ENCODE results near the gene VWA5B2. TPM values are rescaled to one million over a fixed set of nuclear protein-coding genes. Genes with fewer than 3 reads are reported as not detected.

The VWA5B2 gene
- total RNA-seq, 4 donors from 2014 or later = 0.21 to 1.8 (median 0.22) TPM; not detected in 1

GRCh38 chr3:184230603-184231528 lies 1.5 kb downstream of the VWA5B2 start:
- Histone ChIP-seq H3K27ac (no peak overlapping the region), H3K27me3 (peaks cover 0 to 84% of the 10 kb centered on the region in 2 donors), H3K36me3 (no peaks in the 10 kb centered on the region), H3K4me1 (peaks cover 0 to 26% (median 12%) of the 10 kb centered on the region in 4 donors), H3K9me3 (no peaks in the 10 kb centered on the region), H3K4me3 (peak overlapping the region in 3 of 4 donors; percentile 30 to 55 (median 46))
- no peak for TF ChIP-seq POLR2A (IDR thresholded peaks at IDR 0.05)
- no peak for TF ChIP-seq EP300 (IDR thresholded peaks at IDR 0.05)
- TF ChIP-seq CTCF (IDR thresholded peaks at IDR 0.05) = no peak
- 26 to 27% methylated on average over 11 to 12 of the region's 79 CpGs for WGBS, 2 donors
- no peak for DNase-seq (ENCODE audit: low spot score in 2 of 2)

DNA sequence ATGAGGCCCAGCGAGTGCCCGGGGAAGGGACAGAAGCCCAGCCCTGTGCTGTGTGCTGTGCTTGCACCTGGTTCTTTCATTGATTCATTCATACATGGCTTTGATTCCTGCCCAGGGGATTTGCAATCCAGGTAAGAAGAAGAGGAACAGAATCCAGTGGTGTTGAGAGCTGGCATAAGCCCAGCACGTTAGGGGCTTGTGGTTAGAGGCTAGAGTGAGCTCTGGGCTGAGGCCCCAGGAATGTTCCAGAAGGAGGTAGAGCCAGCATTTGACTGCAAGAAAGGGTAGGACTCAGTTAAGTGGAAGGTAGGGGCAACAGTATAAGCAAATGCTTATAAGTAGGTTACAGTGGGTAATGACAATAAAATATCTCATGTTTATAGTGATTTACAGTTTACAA lies 2.3 kb downstream of the VWA5B2 start:
- H3K27ac ChIP-seq = no peak overlapping the region
- peaks cover 0 to 26% (median 12%) of the 10 kb centered on the region in 4 donors for H3K4me1 ChIP-seq
- no peak overlapping the region for H3K4me3 ChIP-seq
- TF ChIP-seq CTCF (IDR thresholded peaks at IDR 0.05) (no peak), POLR2A (IDR thresholded peaks at IDR 0.05) (no peak)
- H3K9me3 ChIP-seq = no peaks in the 10 kb centered on the region
- H3K27me3 ChIP-seq = peaks cover 0 to 82% of the 10 kb centered on the region in 2 donors
- WGBS, 2 donors = 33 to 62% methylated on average over 3 of the region's 3 CpGs
- H3K36me3 ChIP-seq = no peaks in the 10 kb centered on the region
- DNase-seq (ENCODE audit: low spot score in 2 of 2) = no peak

GRCh38 chr3:184233127-184233843 lies 3.9 kb downstream of the VWA5B2 start:
- peaks cover 0 to 26% (median 12%) of the 10 kb centered on the region in 4 donors for H3K4me1 ChIP-seq
- no peak for DNase-seq (ENCODE audit: low spot score in 2 of 2)
- no peak overlapping the region for H3K27ac ChIP-seq
- no peaks in the 10 kb centered on the region for H3K9me3 ChIP-seq
- H3K27me3 ChIP-seq = peaks cover 0 to 67% of the 10 kb centered on the region in 2 donors
- no peaks in the 10 kb centered on the region for H3K36me3 ChIP-seq
- no peak overlapping the region for H3K4me3 ChIP-seq
- 84 to 85% methylated on average over 21 to 23 of the region's 23 CpGs for WGBS, 2 donors
- TF ChIP-seq EP300 (IDR thresholded peaks at IDR 0.05) = no peak

GRCh38 chr3:184234224-184234623 lies 4.8 kb downstream of the VWA5B2 start:
- no peak for DNase-seq (ENCODE audit: low spot score in 2 of 2)
- Histone ChIP-seq H3K27me3 (peaks cover 0 to 57% of the 10 kb centered on the region in 2 donors), H3K36me3 (no peaks in the 10 kb centered on the region), H3K9me3 (no peaks in the 10 kb centered on the region), H3K27ac (no peak overlapping the region), H3K4me3 (no peak overlapping the region), H3K4me1 (peaks cover 0 to 19% (median 12%) of the 10 kb centered on the region in 4 donors)
- whole genome bisulfite sequencing, 2 donors = 20 to 31% methylated on average over 3 to 4 of the region's 4 CpGs
- TF ChIP-seq POLR2A (IDR thresholded peaks at IDR 0.05) = no peak
- no peak for TF ChIP-seq EP300 (IDR thresholded peaks at IDR 0.05)
- TF ChIP-seq CTCF (IDR thresholded peaks at IDR 0.05) = no peak

DNA sequence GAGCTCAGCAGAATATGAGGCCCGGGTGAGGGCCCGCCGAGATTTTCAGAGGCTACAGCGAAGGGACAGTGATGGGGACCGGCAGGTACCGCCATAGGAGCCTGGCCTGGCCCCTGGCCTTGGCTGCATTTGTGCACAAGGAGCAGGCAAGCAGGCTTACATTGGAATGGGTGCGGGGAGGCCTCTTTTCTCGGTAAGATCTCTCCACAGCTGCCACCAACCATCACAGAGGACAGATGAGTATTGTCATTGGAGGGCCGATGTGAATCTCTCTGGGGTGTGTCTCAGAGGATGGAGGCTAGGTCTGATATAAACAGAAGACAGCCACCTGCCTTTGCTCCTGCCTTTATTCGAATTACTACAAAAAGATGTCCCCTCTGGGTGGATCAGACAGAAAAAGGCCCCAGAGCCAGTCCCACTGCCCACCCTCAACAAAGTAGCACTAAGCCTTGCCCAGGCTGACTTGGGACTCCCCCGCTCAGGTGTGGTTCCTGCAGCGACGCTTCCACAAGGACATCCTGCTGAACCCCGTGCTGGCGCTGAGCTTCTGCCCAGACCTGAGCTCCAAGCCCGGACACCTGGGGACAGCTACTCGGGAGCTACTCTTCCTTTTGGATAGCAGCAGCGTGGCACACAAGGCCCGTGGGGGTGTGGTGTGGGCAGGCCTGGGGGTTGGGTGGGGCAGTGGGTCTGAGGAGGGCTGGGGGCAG lies 5.4 kb downstream of the VWA5B2 start:
- no peak overlapping the region for H3K27ac ChIP-seq
- no peak for DNase-seq (ENCODE audit: low spot score in 2 of 2)
- H3K27me3 ChIP-seq = peaks cover 0 to 52% of the 10 kb centered on the region in 2 donors
- H3K4me3 ChIP-seq = no peak overlapping the region
- WGBS, 2 donors = 85 to 86% methylated on average over 11 to 18 of the region's 19 CpGs
- TF ChIP-seq EP300 (IDR thresholded peaks at IDR 0.05) = no peak
- no peak for TF ChIP-seq POLR2A (IDR thresholded peaks at IDR 0.05)
- no peak for TF ChIP-seq CTCF (IDR thresholded peaks at IDR 0.05)
- H3K4me1 ChIP-seq = peaks cover 0 to 13% (median 7%) of the 10 kb centered on the region in 4 donors
- no peaks in the 10 kb centered on the region for H3K9me3 ChIP-seq
- no peaks in the 10 kb centered on the region for H3K36me3 ChIP-seq

Data from tibial nerve (tissue), 4 donors.